Epithelial cell of esophagus (primary cell): Measurements from ENCODE around the gene PRIMPOL.

Experiments used
- DNase-seq: peaks from one replicate; pipeline ENCODE4 v3.0.0; 2010; ENCODE audit warnings: low read depth
- H3K4me3 ChIP-seq: 2 replicates; pipeline ENCODE4 v1.5.1; 2011; ENCODE audit warnings: mild to moderate bottlenecking, low read length, control low read depth
- CTCF ChIP-seq: IDR thresholded peaks from 2 replicates; pipeline ENCODE4 v1.5.1; 2011; ENCODE audit warnings: low read depth, mild to moderate bottlenecking, low read length, control low read depth, inconsistent platforms; ENCODE audit not compliant: insufficient read depth; ENCODE audit errors: missing control alignments

PRIMPOL gene

GRCh38 chr4:184643731-184644130 lies 5.8 kb upstream of the PRIMPOL start:
- no peak for TF ChIP-seq CTCF
- H3K4me3 ChIP-seq = no peak overlapping the region
- no peak for DNase-seq

GRCh38 chr4:184644553-184645307 lies 4.8 kb upstream of the PRIMPOL start:
- H3K4me3 ChIP-seq = no peak overlapping the region
- DNase-seq = no peak
- TF ChIP-seq CTCF = no peak

- TF ChIP-seq CTCF = no peak
- H3K4me3 ChIP-seq = no peak overlapping the region
- DNase-seq = no peak
Measured at GRCh38 chr4:184645904-184646610, 3.5 kb upstream of the PRIMPOL start.

- no peak for TF ChIP-seq CTCF
- peak; percentile 29 for DNase-seq
- peak overlapping the region; percentile 64 for H3K4me3 ChIP-seq
Measured at GRCh38 chr4:184647266-184648053, 2.1 kb upstream of the PRIMPOL start.

GRCh38 chr4:184648054-184648312 lies 1.6 kb upstream of the PRIMPOL start:
- no peak for DNase-seq
- TF ChIP-seq CTCF = no peak
- peak overlapping the region; percentile 64 for H3K4me3 ChIP-seq

- TF ChIP-seq CTCF = peak; percentile 24
- H3K4me3 ChIP-seq = peak overlapping the region; percentile 64
- DNase-seq = peak; percentile 76
Measured at GRCh38 chr4:184648313-184649025, 1.1 kb upstream of the PRIMPOL start.
